Measurements from ENCODE around the gene NUDT4B. TPM values are rescaled to one million over a fixed set of nuclear protein-coding genes. Genes with fewer than 3 reads are reported as not detected.
"Not testable (repeated sequence)": the region's sequence is repeated elsewhere in the genome, so short reads cannot be mapped to it uniquely, and the experiment has no call there.

NUDT4B gene
- total RNA-seq, 2 experiments from 2014 or later: 0.84 TPM; not detected in 1

DNA sequence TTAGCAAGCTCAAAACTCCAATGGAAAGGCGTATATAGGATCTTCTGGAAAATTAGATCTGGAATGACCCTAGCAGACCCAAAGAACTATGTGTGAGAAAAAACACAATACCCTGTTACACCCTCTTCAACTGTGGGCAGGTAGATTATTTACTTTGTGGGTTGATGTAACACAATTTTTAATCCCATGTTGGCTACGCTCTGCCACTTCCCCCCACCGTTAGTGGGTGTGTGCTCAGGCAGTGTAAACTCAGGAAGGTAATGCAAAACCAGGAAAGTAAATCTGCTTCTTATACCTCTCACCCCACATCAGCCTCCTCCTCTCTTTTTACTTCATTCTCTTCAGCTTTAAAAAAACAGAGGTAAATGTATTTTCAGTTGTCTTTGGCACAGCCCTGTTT is 23.7 kb upstream of the NUDT4B start:
- H3K4me3 Mint-ChIP-seq; DNase-seq; H3K27ac Mint-ChIP-seq; ATAC-seq; H3K27me3 Mint-ChIP-seq; H3K36me3 Mint-ChIP-seq; H3K4me1 Mint-ChIP-seq; H3K9me3 Mint-ChIP-seq (ENCODE audit: low read depth); CTCF ChIA-PET: not testable (repeated sequence)

GRCh38 chr1:148727862-148728261 is 20.7 kb upstream of the NUDT4B start:
- H3K9me3 Mint-ChIP-seq (ENCODE audit: low read depth); H3K4me3 Mint-ChIP-seq; ATAC-seq; H3K27me3 Mint-ChIP-seq; CTCF ChIA-PET; DNase-seq; H3K4me1 Mint-ChIP-seq; H3K27ac Mint-ChIP-seq; H3K36me3 Mint-ChIP-seq: not testable (repeated sequence)

DNA sequence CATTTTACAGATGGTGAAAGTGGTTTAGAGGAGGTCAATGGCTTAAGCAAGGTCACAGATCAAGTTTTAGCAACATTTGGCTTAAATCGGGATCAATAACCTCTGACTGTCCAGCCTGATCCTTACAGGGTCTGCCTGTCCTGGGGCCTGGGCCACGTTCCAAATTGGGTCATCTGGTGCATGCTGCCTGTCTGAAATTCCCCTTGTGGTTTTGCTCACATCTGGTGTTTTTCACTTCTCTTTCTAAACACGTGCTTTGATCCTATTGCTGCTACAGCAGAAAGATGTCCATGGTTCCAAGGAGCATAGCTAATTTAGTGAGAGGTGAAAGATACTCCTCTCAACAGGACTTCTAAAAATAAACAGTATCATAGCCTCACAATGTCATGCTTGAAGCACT is 19.4 kb upstream of the NUDT4B start:
- CTCF ChIA-PET; H3K27ac Mint-ChIP-seq; H3K27me3 Mint-ChIP-seq; H3K9me3 Mint-ChIP-seq (ENCODE audit: low read depth); H3K36me3 Mint-ChIP-seq; H3K4me3 Mint-ChIP-seq; DNase-seq; H3K4me1 Mint-ChIP-seq; ATAC-seq: not testable (repeated sequence)

- H3K4me3 Mint-ChIP-seq; H3K4me1 Mint-ChIP-seq; H3K27me3 Mint-ChIP-seq; CTCF ChIA-PET; H3K27ac Mint-ChIP-seq; DNase-seq; H3K9me3 Mint-ChIP-seq (ENCODE audit: low read depth); ATAC-seq; H3K36me3 Mint-ChIP-seq: not testable (repeated sequence)
These were observed 19.0 kb upstream of the NUDT4B start for GRCh38 chr1:148729541-148729940.

DNA sequence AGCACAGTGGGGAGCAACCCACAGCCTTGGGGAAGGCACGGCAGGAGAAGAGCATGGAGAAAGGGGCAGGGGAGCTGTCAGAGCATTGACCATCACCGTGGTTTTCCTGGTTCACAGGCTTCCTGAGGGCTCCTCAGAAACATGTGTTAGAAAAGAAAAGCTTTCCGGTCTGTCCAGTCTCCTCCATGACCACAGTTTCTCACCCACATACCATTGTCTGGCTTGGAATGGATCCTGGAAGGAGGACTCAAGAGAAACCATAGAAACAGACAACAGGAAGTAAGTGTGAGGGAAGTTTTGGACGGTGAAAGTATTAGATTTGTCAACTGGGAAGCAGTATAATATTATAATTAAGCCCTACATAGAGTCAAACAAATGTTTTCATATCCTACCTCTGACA is 16.3 kb upstream of the NUDT4B start:
- ATAC-seq; H3K4me3 Mint-ChIP-seq; CTCF ChIA-PET; H3K27me3 Mint-ChIP-seq; H3K27ac Mint-ChIP-seq; H3K36me3 Mint-ChIP-seq; H3K9me3 Mint-ChIP-seq (ENCODE audit: low read depth); DNase-seq; H3K4me1 Mint-ChIP-seq: not testable (repeated sequence)

- peak; percentile 83 for ATAC-seq
- H3K27ac Mint-ChIP-seq: not testable (repeated sequence)
These were observed 14.8 kb upstream of the NUDT4B start for GRCh38 chr1:148733585-148734310.

GRCh38 chr1:148734311-148734662 is 14.3 kb upstream of the NUDT4B start:
- H3K27me3 Mint-ChIP-seq; DNase-seq; H3K4me3 Mint-ChIP-seq; H3K4me1 Mint-ChIP-seq; H3K36me3 Mint-ChIP-seq; CTCF ChIA-PET; H3K27ac Mint-ChIP-seq; H3K9me3 Mint-ChIP-seq (ENCODE audit: low read depth): not testable (repeated sequence)
- peak; percentile 50 for ATAC-seq

More at GRCh38 chr1:148733585-148734310, 14.8 kb upstream of the NUDT4B start:
- H3K4me3 Mint-ChIP-seq; H3K36me3 Mint-ChIP-seq; CTCF ChIA-PET; H3K4me1 Mint-ChIP-seq; H3K9me3 Mint-ChIP-seq (ENCODE audit: low read depth); H3K27me3 Mint-ChIP-seq; DNase-seq: not testable (repeated sequence)

- ATAC-seq: peak; percentile 48
- H3K27me3 Mint-ChIP-seq; H3K27ac Mint-ChIP-seq; H3K4me3 Mint-ChIP-seq; H3K36me3 Mint-ChIP-seq; H3K9me3 Mint-ChIP-seq (ENCODE audit: low read depth); DNase-seq; CTCF ChIA-PET; H3K4me1 Mint-ChIP-seq: not testable (repeated sequence)
These were observed 13.0 kb upstream of the NUDT4B start for GRCh38 chr1:148735538-148735937.

- ATAC-seq; CTCF ChIA-PET; H3K27ac Mint-ChIP-seq; H3K4me3 Mint-ChIP-seq; H3K36me3 Mint-ChIP-seq; H3K9me3 Mint-ChIP-seq (ENCODE audit: low read depth); H3K4me1 Mint-ChIP-seq; DNase-seq; H3K27me3 Mint-ChIP-seq: not testable (repeated sequence)
These were observed 9.9 kb upstream of the NUDT4B start for GRCh38 chr1:148738667-148739066.

DNA sequence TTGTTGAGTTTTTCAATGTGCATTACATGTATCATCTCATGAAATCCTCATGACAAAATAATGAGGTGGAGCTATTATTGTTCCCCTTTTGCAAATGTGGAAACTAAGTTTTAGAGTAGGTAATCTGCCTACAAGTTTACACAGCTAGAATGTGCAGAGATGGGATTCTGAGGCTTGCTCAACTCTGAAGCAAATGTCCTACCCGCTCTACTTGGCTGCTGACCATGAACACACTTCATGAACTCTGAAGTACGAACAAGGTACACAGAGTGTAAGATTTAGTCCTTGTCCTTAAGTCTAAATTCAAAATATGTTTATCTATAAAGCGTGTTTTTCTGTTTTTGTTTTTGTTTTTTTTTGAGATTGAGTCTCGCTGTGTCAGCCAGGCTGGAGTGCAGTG is 5.4 kb upstream of the NUDT4B start:
- DNase-seq; H3K27me3 Mint-ChIP-seq; ATAC-seq; H3K27ac Mint-ChIP-seq; H3K4me1 Mint-ChIP-seq; CTCF ChIA-PET; H3K4me3 Mint-ChIP-seq; H3K36me3 Mint-ChIP-seq; H3K9me3 Mint-ChIP-seq (ENCODE audit: low read depth): not testable (repeated sequence)

GRCh38 chr1:148743726-148744720 is 4.6 kb upstream of the NUDT4B start:
- DNase-seq; H3K36me3 Mint-ChIP-seq; H3K4me3 Mint-ChIP-seq; H3K9me3 Mint-ChIP-seq (ENCODE audit: low read depth); CTCF ChIA-PET; H3K27ac Mint-ChIP-seq; H3K27me3 Mint-ChIP-seq; H3K4me1 Mint-ChIP-seq: not testable (repeated sequence)
- ATAC-seq: peak; percentile 25

DNA sequence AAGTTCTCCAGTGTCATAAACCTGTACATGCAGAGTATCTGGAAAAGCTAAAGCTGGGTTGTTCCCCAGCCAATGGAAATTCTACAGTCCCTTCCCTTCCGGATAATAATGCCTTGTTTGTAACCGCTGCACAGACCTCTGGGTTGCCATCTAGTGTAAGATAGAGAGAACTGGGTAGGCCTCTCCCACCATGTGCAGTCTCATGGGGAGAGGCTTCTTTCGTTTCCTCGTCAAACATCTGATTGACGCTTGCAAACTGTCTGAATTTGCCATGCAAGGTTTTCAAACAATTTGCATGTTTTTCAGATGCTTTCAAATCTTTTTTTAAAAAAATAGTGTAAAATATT is 734 bp downstream of the NUDT4B start:
- H3K4me1 Mint-ChIP-seq; H3K9me3 Mint-ChIP-seq (ENCODE audit: low read depth); H3K27me3 Mint-ChIP-seq; H3K4me3 Mint-ChIP-seq; CTCF ChIA-PET; H3K27ac Mint-ChIP-seq; H3K36me3 Mint-ChIP-seq; DNase-seq: not testable (repeated sequence)
- peak; percentile 95 for ATAC-seq

DNA sequence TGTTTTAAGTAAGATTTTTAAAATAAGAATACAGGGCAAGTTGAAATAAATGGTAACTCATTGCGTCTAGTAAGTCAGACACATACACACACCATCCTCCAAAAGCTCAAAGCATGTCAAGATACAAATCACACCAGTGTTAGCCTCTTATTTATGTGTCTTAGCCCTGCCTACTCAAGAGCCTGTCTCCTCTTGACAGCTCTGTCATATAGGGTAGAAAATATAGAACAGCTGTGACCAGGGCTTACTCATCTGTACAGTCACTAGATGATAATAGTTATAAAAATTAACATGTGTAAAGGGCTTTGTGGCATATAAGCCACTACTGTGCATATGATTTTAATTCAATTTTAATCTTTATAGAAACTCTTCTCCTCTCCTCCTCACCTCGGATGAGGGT is 7.7 kb downstream of the NUDT4B start:
- H3K4me3 Mint-ChIP-seq, DNase-seq, CTCF ChIA-PET: not testable (repeated sequence)

GRCh38 chr1:148757446-148757845 is 8.9 kb downstream of the NUDT4B start:
- ATAC-seq; H3K27me3 Mint-ChIP-seq; H3K4me1 Mint-ChIP-seq; DNase-seq; CTCF ChIA-PET; H3K9me3 Mint-ChIP-seq (ENCODE audit: low read depth); H3K36me3 Mint-ChIP-seq; H3K4me3 Mint-ChIP-seq; H3K27ac Mint-ChIP-seq: not testable (repeated sequence)

More for the DNA sequence above, 7.7 kb downstream of the NUDT4B start:
- not testable (repeated sequence) for ATAC-seq; H3K27me3 Mint-ChIP-seq; H3K9me3 Mint-ChIP-seq (ENCODE audit: low read depth); H3K36me3 Mint-ChIP-seq; H3K27ac Mint-ChIP-seq; H3K4me1 Mint-ChIP-seq

Measured in activated CD8-positive, alpha-beta memory T cell treated with anti-CD3 and anti-CD28 coated beads, Interleukin-2, amount 10 ng/mL, durations not matched to agents 7 days and 5 days (primary cell).